ENCODE results near the gene MFN2.

DNA sequence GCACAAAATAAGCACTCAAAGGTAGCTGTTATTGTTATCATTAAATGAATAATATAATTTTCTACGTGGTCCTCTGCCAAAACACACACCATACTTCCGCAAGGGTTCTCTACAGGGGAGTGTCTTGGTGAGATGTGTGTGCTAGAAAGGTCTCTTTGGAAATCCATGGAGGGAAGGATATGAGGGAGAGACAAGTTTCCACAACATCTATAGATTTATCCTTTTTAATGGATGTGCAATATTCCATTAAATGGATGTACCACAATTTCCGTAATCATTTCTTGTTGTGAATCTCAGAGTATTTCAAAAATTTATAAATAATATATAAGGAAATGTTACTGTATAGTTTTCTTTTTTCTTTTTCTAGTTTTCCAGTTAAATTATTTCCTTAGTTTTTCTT is 80.3 kb downstream of the MFN2 start:
- TF ChIP-seq, protein P1, sequence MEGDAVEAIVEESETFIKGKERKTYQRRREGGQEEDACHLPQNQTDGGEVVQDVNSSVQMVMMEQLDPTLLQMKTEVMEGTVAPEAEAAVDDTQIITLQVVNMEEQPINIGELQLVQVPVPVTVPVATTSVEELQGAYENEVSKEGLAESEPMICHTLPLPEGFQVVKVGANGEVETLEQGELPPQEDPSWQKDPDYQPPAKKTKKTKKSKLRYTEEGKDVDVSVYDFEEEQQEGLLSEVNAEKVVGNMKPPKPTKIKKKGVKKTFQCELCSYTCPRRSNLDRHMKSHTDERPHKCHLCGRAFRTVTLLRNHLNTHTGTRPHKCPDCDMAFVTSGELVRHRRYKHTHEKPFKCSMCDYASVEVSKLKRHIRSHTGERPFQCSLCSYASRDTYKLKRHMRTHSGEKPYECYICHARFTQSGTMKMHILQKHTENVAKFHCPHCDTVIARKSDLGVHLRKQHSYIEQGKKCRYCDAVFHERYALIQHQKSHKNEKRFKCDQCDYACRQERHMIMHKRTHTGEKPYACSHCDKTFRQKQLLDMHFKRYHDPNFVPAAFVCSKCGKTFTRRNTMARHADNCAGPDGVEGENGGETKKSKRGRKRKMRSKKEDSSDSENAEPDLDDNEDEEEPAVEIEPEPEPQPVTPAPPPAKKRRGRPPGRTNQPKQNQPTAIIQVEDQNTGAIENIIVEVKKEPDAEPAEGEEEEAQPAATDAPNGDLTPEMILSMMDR (conservative IDR thresholded peaks at IDR 0.05; ENCODE audit: low read depth in 2 of 2), result no peak
- TF ChIP-seq POLR2AphosphoS5 (IDR thresholded peaks at IDR 0.05; ENCODE audit: low read depth) (no peak), NANOG (IDR thresholded peaks at IDR 0.05; ENCODE audit: borderline replicate concordance) (no peak), EZH2 (IDR thresholded peaks at IDR 0.05; ENCODE audit: low read depth, unreplicated experiment) (no peak), EZH2phosphoT487 (IDR thresholded peaks at IDR 0.05; ENCODE audit: unreplicated experiment) (no peak), CREB1 (CRISPR knock-in tag; IDR thresholded peaks at IDR 0.05; ENCODE audit: low read depth) (no peak), JUNB (IDR thresholded peaks at IDR 0.05; ENCODE audit: unreplicated experiment) (no peak)
- TF ChIP-seq, protein P2, sequence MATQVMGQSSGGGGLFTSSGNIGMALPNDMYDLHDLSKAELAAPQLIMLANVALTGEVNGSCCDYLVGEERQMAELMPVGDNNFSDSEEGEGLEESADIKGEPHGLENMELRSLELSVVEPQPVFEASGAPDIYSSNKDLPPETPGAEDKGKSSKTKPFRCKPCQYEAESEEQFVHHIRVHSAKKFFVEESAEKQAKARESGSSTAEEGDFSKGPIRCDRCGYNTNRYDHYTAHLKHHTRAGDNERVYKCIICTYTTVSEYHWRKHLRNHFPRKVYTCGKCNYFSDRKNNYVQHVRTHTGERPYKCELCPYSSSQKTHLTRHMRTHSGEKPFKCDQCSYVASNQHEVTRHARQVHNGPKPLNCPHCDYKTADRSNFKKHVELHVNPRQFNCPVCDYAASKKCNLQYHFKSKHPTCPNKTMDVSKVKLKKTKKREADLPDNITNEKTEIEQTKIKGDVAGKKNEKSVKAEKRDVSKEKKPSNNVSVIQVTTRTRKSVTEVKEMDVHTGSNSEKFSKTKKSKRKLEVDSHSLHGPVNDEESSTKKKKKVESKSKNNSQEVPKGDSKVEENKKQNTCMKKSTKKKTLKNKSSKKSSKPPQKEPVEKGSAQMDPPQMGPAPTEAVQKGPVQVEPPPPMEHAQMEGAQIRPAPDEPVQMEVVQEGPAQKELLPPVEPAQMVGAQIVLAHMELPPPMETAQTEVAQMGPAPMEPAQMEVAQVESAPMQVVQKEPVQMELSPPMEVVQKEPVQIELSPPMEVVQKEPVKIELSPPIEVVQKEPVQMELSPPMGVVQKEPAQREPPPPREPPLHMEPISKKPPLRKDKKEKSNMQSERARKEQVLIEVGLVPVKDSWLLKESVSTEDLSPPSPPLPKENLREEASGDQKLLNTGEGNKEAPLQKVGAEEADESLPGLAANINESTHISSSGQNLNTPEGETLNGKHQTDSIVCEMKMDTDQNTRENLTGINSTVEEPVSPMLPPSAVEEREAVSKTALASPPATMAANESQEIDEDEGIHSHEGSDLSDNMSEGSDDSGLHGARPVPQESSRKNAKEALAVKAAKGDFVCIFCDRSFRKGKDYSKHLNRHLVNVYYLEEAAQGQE (IDR thresholded peaks at IDR 0.05; ENCODE audit: unreplicated experiment), result no peak
